HUES64 (cell line): ENCODE results near the gene PITHD1.
"Not testable (repeated sequence)": the region's sequence is repeated elsewhere in the genome, so short reads cannot be mapped to it uniquely, and the experiment has no call there.

Experiments
- H3K27ac ChIP-seq: 2 replicates; pipeline ENCODE4 v1.7.0; 2013; ENCODE audit warnings: low read depth, low read length, inconsistent platforms
- H3K27me3 ChIP-seq: 2 replicates; pipeline ENCODE4 v1.6.1; 2013; ENCODE audit warnings: mild to moderate bottlenecking, low read length; ENCODE audit not compliant: insufficient read depth
- H3K36me3 ChIP-seq: 2 replicates; pipeline ENCODE4 v1.6.1; 2013; ENCODE audit warnings: mild to moderate bottlenecking, low read length; ENCODE audit not compliant: insufficient read depth
- H3K4me1 ChIP-seq: 2 replicates; pipeline ENCODE4 v1.6.1; 2013; ENCODE audit warnings: mild to moderate bottlenecking, low read length, moderate library complexity; ENCODE audit not compliant: insufficient read depth
- H3K4me3 ChIP-seq: 2 replicates; pipeline ENCODE4 v1.5.1; 2013; ENCODE audit warnings: mild to moderate bottlenecking, low read length, moderate library complexity
- H3K9ac ChIP-seq: 2 replicates; pipeline ENCODE4 v1.6.1; 2013; ENCODE audit warnings: mild to moderate bottlenecking, low read depth, low read length
- H3K9me3 ChIP-seq: 2 replicates; pipeline ENCODE4 v1.6.1; 2013; ENCODE audit warnings: low read depth, low read length; ENCODE audit not compliant: insufficient read depth
- WGBS: fragments of 150-250, 120-280 bp; methylation state at CpG from one replicate; pipeline ENCODE4 v1.1.7; 2013; ENCODE audit warnings: missing lambda C conversion rate; 5-methylcytosine and 5-hydroxymethylcytosine counted together

The PITHD1 gene

GRCh38 chr1:23793861-23794731 is 15.9 kb downstream of the PITHD1 start:
- H3K27ac ChIP-seq = no peak overlapping the region
- H3K9ac ChIP-seq = no peak overlapping the region
- H3K4me1 ChIP-seq = peaks cover 8% of the 10 kb centered on the region
- H3K36me3 ChIP-seq = peaks cover 53% of the 10 kb centered on the region
- no peaks in the 10 kb centered on the region for H3K27me3 ChIP-seq
- WGBS = 91% methylated on average over 17 of the region's 21 CpGs
- no peak overlapping the region for H3K4me3 ChIP-seq
- H3K9me3 ChIP-seq = no peaks in the 10 kb centered on the region

GRCh38 chr1:23794732-23795182 is 16.5 kb downstream of the PITHD1 start:
- not testable (repeated sequence) for H3K27me3 ChIP-seq, H3K27ac ChIP-seq, H3K4me3 ChIP-seq, H3K9me3 ChIP-seq, H3K9ac ChIP-seq
- H3K36me3 ChIP-seq = peaks cover 53% of the 10 kb centered on the region
- WGBS = 91% methylated on average over 9 of the region's 9 CpGs
- peaks cover 12% of the 10 kb centered on the region for H3K4me1 ChIP-seq

- H3K4me3 ChIP-seq = no peak overlapping the region
- no peak overlapping the region for H3K27ac ChIP-seq
- peaks cover 12% of the 10 kb centered on the region for H3K4me1 ChIP-seq
- no peaks in the 10 kb centered on the region for H3K27me3 ChIP-seq
- H3K36me3 ChIP-seq = peaks cover 53% of the 10 kb centered on the region
- WGBS = 95% methylated on average over 16 of the region's 16 CpGs
- H3K9ac ChIP-seq = no peak overlapping the region
- H3K9me3 ChIP-seq = no peaks in the 10 kb centered on the region
Observed at GRCh38 chr1:23795676-23796465, 17.7 kb downstream of the PITHD1 start.

- 83% methylated on average over 17 of the region's 17 CpGs for WGBS
- H3K9ac ChIP-seq = no peak overlapping the region
- H3K27ac ChIP-seq = no peak overlapping the region
- no peak overlapping the region for H3K4me3 ChIP-seq
- peaks cover 12% of the 10 kb centered on the region for H3K4me1 ChIP-seq
- H3K9me3 ChIP-seq = no peaks in the 10 kb centered on the region
- H3K27me3 ChIP-seq = peaks cover 6% of the 10 kb centered on the region
- peaks cover 53% of the 10 kb centered on the region for H3K36me3 ChIP-seq
Observed at GRCh38 chr1:23796466-23797271, 18.5 kb downstream of the PITHD1 start.

- peaks cover 13% of the 10 kb centered on the region for H3K27me3 ChIP-seq
- no peak overlapping the region for H3K9ac ChIP-seq
- peaks cover 53% of the 10 kb centered on the region for H3K36me3 ChIP-seq
- WGBS = 94% methylated on average over 20 of the region's 20 CpGs
- H3K27ac ChIP-seq = no peak overlapping the region
- no peak overlapping the region for H3K4me3 ChIP-seq
- H3K4me1 ChIP-seq = peaks cover 7% of the 10 kb centered on the region
- no peaks in the 10 kb centered on the region for H3K9me3 ChIP-seq
Observed at GRCh38 chr1:23797478-23798448, 19.5 kb downstream of the PITHD1 start.

- 92% methylated on average over 12 of the region's 12 CpGs for WGBS
- Histone ChIP-seq H3K9ac (no peak overlapping the region), H3K36me3 (peaks cover 43% of the 10 kb centered on the region), H3K9me3 (no peaks in the 10 kb centered on the region), H3K4me1 (peaks cover 7% of the 10 kb centered on the region), H3K27ac (peak overlapping the region; percentile 16; the same call in 1 of the 2 replicates), H3K4me3 (no peak overlapping the region), H3K27me3 (peaks cover 13% of the 10 kb centered on the region)
Observed at GRCh38 chr1:23798662-23799142, 20.5 kb downstream of the PITHD1 start.

GRCh38 chr1:23799255-23799569 is 21.0 kb downstream of the PITHD1 start:
- peaks cover 41% of the 10 kb centered on the region for H3K36me3 ChIP-seq
- H3K4me1 ChIP-seq = peaks cover 7% of the 10 kb centered on the region
- H3K4me3 ChIP-seq = peak overlapping the region; percentile 72
- H3K9me3 ChIP-seq = no peaks in the 10 kb centered on the region
- no peak overlapping the region for H3K9ac ChIP-seq
- WGBS = 49% methylated on average over 7 of the region's 7 CpGs
- H3K27ac ChIP-seq = peak overlapping the region; percentile 16; the same call in 1 of the 2 replicates
- H3K27me3 ChIP-seq = peaks cover 13% of the 10 kb centered on the region

GRCh38 chr1:23799570-23800399 is 21.6 kb downstream of the PITHD1 start:
- H3K9ac ChIP-seq = peak overlapping the region; percentile 84
- peak overlapping the region; percentile 72 for H3K4me3 ChIP-seq
- H3K27ac ChIP-seq = peak overlapping the region; percentile 70
- H3K27me3 ChIP-seq = peaks cover 13% of the 10 kb centered on the region
- WGBS = 2% methylated on average over 48 of the region's 48 CpGs
- H3K4me1 ChIP-seq = peaks cover 7% of the 10 kb centered on the region
- H3K36me3 ChIP-seq = peaks cover 37% of the 10 kb centered on the region
- H3K9me3 ChIP-seq = no peaks in the 10 kb centered on the region

- H3K27me3 ChIP-seq = peaks cover 13% of the 10 kb centered on the region
- under 1% methylated on average over 82 of the region's 82 CpGs for WGBS
- H3K36me3 ChIP-seq = peaks cover 30% of the 10 kb centered on the region
- H3K27ac ChIP-seq = peak within 1 kb of the TSS; percentile 72
- H3K9ac ChIP-seq = peak within 1 kb of the TSS; percentile 84
- H3K4me1 ChIP-seq = peaks cover 7% of the 10 kb centered on the region
- H3K4me3 ChIP-seq = peak within 1 kb of the TSS; percentile 72
- no peaks in the 10 kb centered on the region for H3K9me3 ChIP-seq
Observed at GRCh38 chr1:23800400-23801337, 22.5 kb downstream of the PITHD1 start, which contains the start of gene GALE. TSS of gene GALE (minus strand) at chr1:23800754. CDS start at chr1:23799007, 1,747 bp downstream.
